HL-60 (cell line): ENCODE measurements around the gene FAM170B.

ENCODE experiments used
- DNase-seq, 2 experiments: peaks; one replicate each; pipeline ENCODE4 v3.0.0-alpha.2; 2010 to 2020; ENCODE audit warnings: low read depth in 1 of 2, low spot score in 1 of 2
- H3K27ac ChIP-seq: fragments of 250-450 bp; sonication (Bioruptor Pico); replicated peaks from 2 replicates; pipeline ENCODE4 v1.5.1; 2020; ENCODE audit warnings: mild to moderate bottlenecking, moderate library complexity
- H3K27me3 ChIP-seq: fragments of 250-450 bp; sonication (Bioruptor Pico); 2 replicates; pipeline ENCODE4 v1.5.1; 2021; ENCODE audit warnings: mild to moderate bottlenecking, moderate library complexity; ENCODE audit not compliant: insufficient read depth, poor library complexity, severe bottlenecking
- H3K4me3 ChIP-seq: replicated peaks from 2 replicates; pipeline ENCODE4 v1.5.1; 2011; ENCODE audit warnings: mild to moderate bottlenecking, control low read depth, low read length; ENCODE audit not compliant: insufficient read depth
- GABPA ChIP-seq: IDR thresholded peaks from 2 replicates; pipeline ENCODE4 v1.6.1; 2012; ENCODE audit warnings: low read depth
- POLR2AphosphoS5 ChIP-seq: IDR thresholded peaks from 2 replicates; pipeline ENCODE4 v1.6.1; 2012; ENCODE audit warnings: low read depth
- REST ChIP-seq: IDR thresholded peaks from 2 replicates; pipeline ENCODE4 v1.6.1; 2012; ENCODE audit warnings: low read depth; ENCODE audit not compliant: insufficient replicate concordance
- SPI1 ChIP-seq: IDR thresholded peaks from 2 replicates; pipeline ENCODE4 v1.6.1; 2012; ENCODE audit warnings: low read depth, mild to moderate bottlenecking, borderline replicate concordance
- TF ChIP-seq, protein P1 (sequence below): IDR thresholded peaks from one replicate; pipeline ENCODE4 v1.5.1; 2011; ENCODE audit warnings: low read length, control low read depth, inconsistent platforms; ENCODE audit not compliant: insufficient read depth

Gene FAM170B

GRCh38 chr10:49160814-49161213 lies 27.0 kb upstream of the FAM170B start:
- no peak overlapping the region for H3K4me3 ChIP-seq
- no peaks in the 10 kb centered on the region for H3K27me3 ChIP-seq
- TF ChIP-seq REST, result no peak
- no peak for TF ChIP-seq GABPA
- TF ChIP-seq, protein P1, sequence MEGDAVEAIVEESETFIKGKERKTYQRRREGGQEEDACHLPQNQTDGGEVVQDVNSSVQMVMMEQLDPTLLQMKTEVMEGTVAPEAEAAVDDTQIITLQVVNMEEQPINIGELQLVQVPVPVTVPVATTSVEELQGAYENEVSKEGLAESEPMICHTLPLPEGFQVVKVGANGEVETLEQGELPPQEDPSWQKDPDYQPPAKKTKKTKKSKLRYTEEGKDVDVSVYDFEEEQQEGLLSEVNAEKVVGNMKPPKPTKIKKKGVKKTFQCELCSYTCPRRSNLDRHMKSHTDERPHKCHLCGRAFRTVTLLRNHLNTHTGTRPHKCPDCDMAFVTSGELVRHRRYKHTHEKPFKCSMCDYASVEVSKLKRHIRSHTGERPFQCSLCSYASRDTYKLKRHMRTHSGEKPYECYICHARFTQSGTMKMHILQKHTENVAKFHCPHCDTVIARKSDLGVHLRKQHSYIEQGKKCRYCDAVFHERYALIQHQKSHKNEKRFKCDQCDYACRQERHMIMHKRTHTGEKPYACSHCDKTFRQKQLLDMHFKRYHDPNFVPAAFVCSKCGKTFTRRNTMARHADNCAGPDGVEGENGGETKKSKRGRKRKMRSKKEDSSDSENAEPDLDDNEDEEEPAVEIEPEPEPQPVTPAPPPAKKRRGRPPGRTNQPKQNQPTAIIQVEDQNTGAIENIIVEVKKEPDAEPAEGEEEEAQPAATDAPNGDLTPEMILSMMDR, result no peak
- TF ChIP-seq SPI1, result no peak
- TF ChIP-seq POLR2AphosphoS5, result no peak
- no peak overlapping the region for H3K27ac ChIP-seq
- DNase-seq, result no peak

DNA sequence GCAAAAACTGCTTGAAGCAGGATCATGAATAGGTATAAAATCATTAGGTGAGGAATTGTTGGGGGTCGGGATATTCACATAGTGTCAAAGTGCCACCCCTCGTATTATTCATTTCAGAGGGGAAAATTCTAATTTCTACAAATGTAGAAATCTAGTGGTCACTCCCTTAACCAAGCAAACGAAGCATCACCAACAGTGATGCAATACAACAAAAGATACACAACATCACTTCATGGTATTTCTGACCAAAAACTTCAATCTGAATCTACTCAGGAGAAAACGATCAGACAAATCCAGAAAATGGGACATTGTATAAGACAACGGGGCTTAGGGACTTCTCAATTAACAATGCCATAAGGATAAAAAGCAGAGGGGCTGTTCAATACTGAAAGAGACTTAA lies 26.3 kb upstream of the FAM170B start:
- no peak for DNase-seq
- H3K27me3 ChIP-seq, result no peaks in the 10 kb centered on the region

DNA sequence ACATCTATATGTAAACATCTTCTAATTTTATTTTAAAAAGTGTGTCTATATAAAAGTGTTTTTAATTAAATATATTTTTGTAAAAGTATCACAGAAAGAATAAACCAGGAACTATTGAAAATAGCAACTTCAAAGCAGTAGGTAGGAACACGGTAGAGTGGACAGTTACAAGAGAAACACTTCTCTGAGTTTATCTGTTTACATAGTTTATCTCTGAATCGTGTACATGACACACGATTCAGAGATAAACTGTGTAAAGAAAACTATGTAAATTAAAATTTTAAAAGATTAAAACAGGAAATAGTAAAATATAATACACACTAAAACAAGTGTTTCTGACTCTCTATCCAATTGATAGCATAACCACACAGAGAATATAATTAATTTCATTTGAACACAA lies 25.1 kb upstream of the FAM170B start:
- H3K27ac ChIP-seq, result no peak overlapping the region
- TF ChIP-seq, protein P1, result no peak
- TF ChIP-seq SPI1 (no peak), POLR2AphosphoS5 (no peak), GABPA (no peak), REST (no peak)
- DNase-seq, result no peak
- H3K27me3 ChIP-seq, result no peaks in the 10 kb centered on the region
- no peak overlapping the region for H3K4me3 ChIP-seq

More for the DNA sequence above, 26.3 kb upstream of the FAM170B start:
- Histone ChIP-seq H3K4me3 (no peak overlapping the region), H3K27ac (no peak overlapping the region)
- TF ChIP-seq POLR2AphosphoS5 (no peak), REST (no peak), SPI1 (no peak), GABPA (no peak)
- TF ChIP-seq, protein P1, result no peak
